SJCRH30 (cell line): ENCODE results near the gene DNTTIP2. TPM values are rescaled to one million over a fixed set of nuclear protein-coding genes. Genes with fewer than 3 reads are reported as not detected.
"Not testable (repeated sequence)": the region's sequence is repeated elsewhere in the genome, so short reads cannot be mapped to it uniquely, and the experiment has no call there.

Experiments used
- DNase-seq, 2 experiments: peaks; one replicate each; pipeline ENCODE4 v3.0.0-alpha.2; 2015 to 2020
- H3K27ac ChIP-seq: fragments of 250-450 bp; sonication (Bioruptor Pico); 2 replicates; pipeline ENCODE4 v1.5.1; 2020; ENCODE audit warnings: mild to moderate bottlenecking, moderate library complexity
- H3K27me3 ChIP-seq: fragments of 250-450 bp; sonication (Bioruptor Pico); 2 replicates; pipeline ENCODE4 v1.5.1; 2020; ENCODE audit warnings: mild to moderate bottlenecking, moderate library complexity
- H3K36me3 ChIP-seq: fragments of 250-450 bp; sonication (Bioruptor Pico); 2 replicates; pipeline ENCODE4 v1.5.1; 2020; ENCODE audit warnings: mild to moderate bottlenecking, moderate library complexity
- H3K4me1 ChIP-seq: fragments of 250-450 bp; sonication (Bioruptor Pico); 2 replicates; pipeline ENCODE4 v1.5.1; 2020; ENCODE audit warnings: mild to moderate bottlenecking, moderate library complexity
- H3K4me3 ChIP-seq: fragments of 250-450 bp; sonication (Bioruptor Pico); 2 replicates; pipeline ENCODE4 v1.5.1; 2020; ENCODE audit warnings: mild to moderate bottlenecking, moderate library complexity
- H3K9me3 ChIP-seq: fragments of 250-450 bp; sonication (Bioruptor Pico); replicated peaks from 2 replicates; pipeline ENCODE4 v1.5.1; 2020; ENCODE audit warnings: mild to moderate bottlenecking, moderate library complexity
- total RNA-seq: library from RNA; depleted of rRNA; stranded (reverse); fragments of >200 nt; shearing (Covaris generic); gene quantifications from 2 replicates; pipeline ENCODE4 v1.2.3, GENCODE V29; 2014

The DNTTIP2 gene
- total RNA-seq, 1 experiment from 2014 or later = 79.8 TPM

DNA sequence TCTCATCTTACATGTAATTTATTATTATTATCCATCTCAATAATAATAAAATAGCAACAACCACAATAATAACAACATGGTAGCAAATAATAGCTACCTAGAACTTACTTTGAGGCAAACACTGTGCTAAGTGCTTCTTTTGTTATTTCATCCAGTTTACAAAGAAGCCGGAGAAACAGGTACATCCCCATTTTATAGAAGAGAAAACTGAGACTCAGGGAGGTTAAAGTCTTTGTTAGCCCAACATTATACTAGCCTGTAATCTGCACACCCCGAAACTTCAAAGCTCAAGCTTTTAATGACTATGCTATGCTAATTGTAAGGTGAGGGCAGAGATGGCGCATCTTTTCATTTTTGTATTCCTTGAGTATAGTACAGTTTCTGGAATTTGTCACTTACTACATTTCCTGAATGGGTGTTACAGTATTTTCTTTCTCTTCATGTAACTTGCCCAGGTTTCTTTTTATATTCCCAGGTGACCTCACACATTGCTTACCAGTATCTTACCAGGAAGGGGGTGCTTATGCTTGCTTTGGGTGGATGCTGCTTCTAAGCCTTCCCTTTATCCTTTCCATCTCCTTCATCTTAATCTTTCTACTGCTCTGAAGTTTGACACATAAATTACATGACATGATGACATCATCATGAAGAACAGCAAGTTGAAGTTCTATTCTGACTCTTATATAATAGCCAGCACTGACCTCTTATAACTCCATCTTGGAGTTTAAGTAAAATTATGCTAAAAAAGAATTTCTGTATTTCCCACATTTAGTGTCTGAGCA, 21.9 kb upstream of the DNTTIP2 start:
- Histone ChIP-seq H3K27me3 (no peaks in the 10 kb centered on the region), H3K27ac (no peak overlapping the region), H3K4me1 (no peaks in the 10 kb centered on the region), H3K4me3 (no peak overlapping the region), H3K36me3 (peaks cover 4% of the 10 kb centered on the region), H3K9me3 (no peaks in the 10 kb centered on the region)
- no peak for DNase-seq

DNA sequence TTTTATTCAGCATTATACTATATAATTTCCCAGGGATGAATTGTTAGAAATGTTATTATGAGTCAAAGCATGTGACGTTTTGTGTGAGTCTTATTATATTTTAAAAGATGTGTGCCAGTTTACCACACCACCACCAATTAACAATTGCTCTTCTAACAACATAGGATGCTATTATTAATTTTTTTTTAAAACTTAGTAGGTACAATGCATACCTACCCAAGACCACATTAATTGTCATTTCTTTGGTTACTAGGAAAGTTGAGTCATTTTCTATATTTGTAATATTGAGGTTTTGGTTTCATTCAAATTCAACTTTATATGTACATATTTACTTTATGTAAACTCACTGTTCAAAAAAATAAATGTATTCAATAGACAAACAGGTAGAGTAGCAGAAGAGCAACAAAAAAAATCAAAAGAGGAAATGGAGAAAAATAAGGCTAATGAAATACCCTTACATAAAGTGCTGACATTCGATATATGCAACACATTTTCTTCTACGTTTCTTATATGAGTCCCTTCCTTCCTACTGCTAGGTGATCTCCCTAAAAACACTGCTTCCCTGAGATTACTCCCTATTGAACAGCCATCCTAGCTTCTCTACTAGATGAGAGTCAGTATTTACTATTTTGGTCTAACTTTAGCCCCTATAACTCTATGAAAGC, 20.7 kb upstream of the DNTTIP2 start:
- Histone ChIP-seq H3K36me3 (peaks cover 4% of the 10 kb centered on the region), H3K27me3 (no peaks in the 10 kb centered on the region), H3K9me3 (no peaks in the 10 kb centered on the region), H3K4me3 (no peak overlapping the region), H3K27ac (no peak overlapping the region), H3K4me1 (no peaks in the 10 kb centered on the region)
- DNase-seq = no peak

DNA sequence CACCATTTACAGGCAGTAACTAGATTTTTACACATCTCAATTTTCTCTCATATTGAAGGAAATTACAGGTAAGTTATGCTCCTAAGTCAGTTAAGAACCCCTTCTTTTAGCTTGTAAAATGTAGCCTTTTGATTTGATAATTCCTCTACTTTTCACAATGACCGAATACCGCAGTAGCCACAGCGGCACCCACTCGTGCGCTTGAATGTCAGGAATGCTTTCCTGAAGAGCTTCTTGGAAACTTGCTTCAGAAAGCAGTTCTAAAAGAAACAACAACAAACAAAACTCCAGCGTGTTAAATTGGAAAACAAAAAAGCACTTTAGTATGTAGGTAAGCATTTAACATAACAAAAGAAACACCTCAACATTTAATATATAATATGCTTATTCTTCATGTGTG, 9.9 kb upstream of the DNTTIP2 start:
- DNase-seq = no peak
- Histone ChIP-seq H3K4me1 (peaks cover 19% of the 10 kb centered on the region), H3K27ac (no peak overlapping the region), H3K36me3 (peaks cover 4% of the 10 kb centered on the region), H3K9me3 (no peaks in the 10 kb centered on the region), H3K4me3 (no peak overlapping the region), H3K27me3 (no peaks in the 10 kb centered on the region)

DNA sequence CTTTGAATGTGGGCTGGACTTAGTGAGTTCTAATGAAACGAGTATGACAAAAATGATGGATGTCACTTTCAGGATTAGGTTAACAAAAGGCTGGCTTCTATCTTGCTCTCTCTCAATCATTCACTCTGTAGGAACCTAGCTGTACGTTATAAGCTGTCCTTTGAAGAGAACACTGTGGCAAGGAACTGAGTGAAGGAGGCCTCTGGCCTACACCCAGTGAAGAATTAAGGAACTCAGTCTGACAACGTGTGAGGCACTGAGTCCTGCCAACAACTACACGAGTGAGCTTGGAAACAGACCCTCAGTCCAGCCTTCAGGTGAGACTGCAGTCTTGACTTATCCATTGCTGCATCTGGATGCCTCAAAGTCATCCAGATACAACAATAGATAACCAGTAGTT, 3.3 kb upstream of the DNTTIP2 start:
- H3K4me1 ChIP-seq = no peaks in the 10 kb centered on the region
- H3K36me3 ChIP-seq = peaks cover 5% of the 10 kb centered on the region

DNA sequence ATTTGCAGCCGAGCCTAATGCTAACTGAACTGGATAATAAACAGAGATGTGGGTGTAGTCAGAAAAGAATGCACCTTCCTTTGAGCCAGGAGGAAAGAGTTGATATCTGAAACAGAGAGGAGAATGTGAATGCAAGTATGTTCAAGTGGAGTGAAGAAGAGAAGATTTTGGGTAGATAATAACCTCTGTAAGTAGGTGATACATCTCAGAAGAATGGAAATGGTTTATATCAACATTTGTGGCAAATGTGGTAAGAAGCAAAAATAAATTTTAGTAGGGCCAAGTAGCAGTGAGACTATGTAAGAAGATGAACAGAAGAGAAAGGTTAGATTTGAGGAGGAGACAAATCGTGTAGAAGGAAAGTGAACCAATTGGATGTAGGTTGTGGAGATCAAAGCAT, 1.7 kb upstream of the DNTTIP2 start:
- H3K4me1 ChIP-seq = no peaks in the 10 kb centered on the region
- no peak for DNase-seq
- no peak overlapping the region for H3K27ac ChIP-seq

More for the DNA sequence above, 3.3 kb upstream of the DNTTIP2 start:
- Histone ChIP-seq H3K27me3 (no peaks in the 10 kb centered on the region), H3K4me3 (no peak overlapping the region), H3K27ac (no peak overlapping the region), H3K9me3 (no peaks in the 10 kb centered on the region)
- no peak for DNase-seq

DNA sequence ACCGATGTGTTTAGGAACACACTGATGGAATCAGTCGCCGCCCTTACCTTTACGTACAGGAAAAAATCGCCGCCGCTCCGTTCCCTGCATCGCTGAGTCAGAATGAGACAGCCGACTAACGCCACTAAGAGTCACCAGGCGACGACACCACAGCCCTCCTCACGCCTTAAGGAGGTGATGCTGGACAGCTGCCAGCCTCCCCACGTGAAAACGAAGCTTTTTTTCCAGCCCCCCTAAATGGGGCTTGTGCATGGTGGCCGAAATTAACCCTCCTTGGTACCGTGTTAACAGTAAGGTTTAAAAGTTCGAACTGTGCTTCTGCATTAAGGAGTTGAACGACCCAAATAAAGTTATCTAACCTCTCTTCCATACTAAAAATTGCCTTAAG, 511 bp downstream of the DNTTIP2 start:
- Histone ChIP-seq H3K27me3 (no peaks in the 10 kb centered on the region), H3K4me1 (no peaks in the 10 kb centered on the region), H3K36me3 (peaks cover 36% of the 10 kb centered on the region), H3K27ac (peak overlapping the region; percentile 83), H3K9me3 (no peaks in the 10 kb centered on the region), H3K4me3 (peak overlapping the region; percentile 81)
- DNase-seq = peak in 1 of 2 experiments; percentile 7

More for the DNA sequence above, 1.7 kb upstream of the DNTTIP2 start:
- H3K27me3 ChIP-seq = no peaks in the 10 kb centered on the region
- peaks cover 18% of the 10 kb centered on the region for H3K36me3 ChIP-seq
- no peaks in the 10 kb centered on the region for H3K9me3 ChIP-seq
- H3K4me3 ChIP-seq = no peak overlapping the region

DNA sequence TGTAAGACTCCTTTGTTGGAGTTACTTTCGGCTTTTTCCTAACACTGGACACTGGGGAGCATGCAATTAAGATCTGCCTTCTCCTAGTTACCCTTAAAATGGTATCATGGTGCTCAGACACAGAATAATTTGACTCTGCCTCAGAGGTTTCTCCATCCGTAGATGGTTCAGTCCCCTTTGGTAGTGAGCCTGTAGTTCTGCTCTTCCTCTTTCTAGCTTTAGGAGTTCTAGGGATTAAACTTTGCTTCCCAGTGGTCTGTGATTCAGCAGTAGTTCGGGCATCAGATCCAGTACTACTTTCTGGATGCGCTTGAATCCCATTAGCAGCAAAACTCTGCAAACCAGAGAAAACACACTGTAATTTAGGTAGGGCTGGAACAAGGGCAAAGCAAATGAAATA, 1.5 kb downstream of the DNTTIP2 start:
- Histone ChIP-seq H3K4me1 (no peaks in the 10 kb centered on the region), H3K27ac (no peak overlapping the region), H3K4me3 (no peak overlapping the region), H3K27me3 (no peaks in the 10 kb centered on the region), H3K9me3 (no peaks in the 10 kb centered on the region), H3K36me3 (peaks cover 45% of the 10 kb centered on the region)
- no peak for DNase-seq

DNA sequence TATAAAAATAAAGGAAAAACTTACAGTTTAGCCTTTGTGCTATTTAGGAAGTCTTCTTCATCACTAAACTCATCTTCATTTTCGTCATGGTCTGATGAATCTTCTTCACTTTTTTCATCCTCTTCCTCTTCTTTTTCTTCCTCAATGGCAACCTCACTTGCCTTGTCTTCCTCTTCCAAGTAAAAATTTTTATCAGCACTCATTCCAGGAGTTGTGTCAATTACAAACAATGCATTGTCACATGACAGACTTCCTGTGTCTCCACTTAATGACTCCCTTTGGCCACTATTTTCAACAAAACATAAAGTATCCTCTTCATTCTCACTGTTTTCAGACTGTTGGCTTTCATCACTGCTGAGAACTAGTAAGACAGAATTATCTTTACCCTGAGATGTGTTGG, 2.8 kb downstream of the DNTTIP2 start:
- DNase-seq = no peak
- H3K27me3 ChIP-seq = no peaks in the 10 kb centered on the region
- peaks cover 58% of the 10 kb centered on the region for H3K36me3 ChIP-seq
- H3K27ac ChIP-seq = no peak overlapping the region
- H3K9me3 ChIP-seq = no peaks in the 10 kb centered on the region
- no peaks in the 10 kb centered on the region for H3K4me1 ChIP-seq
- no peak overlapping the region for H3K4me3 ChIP-seq

DNA sequence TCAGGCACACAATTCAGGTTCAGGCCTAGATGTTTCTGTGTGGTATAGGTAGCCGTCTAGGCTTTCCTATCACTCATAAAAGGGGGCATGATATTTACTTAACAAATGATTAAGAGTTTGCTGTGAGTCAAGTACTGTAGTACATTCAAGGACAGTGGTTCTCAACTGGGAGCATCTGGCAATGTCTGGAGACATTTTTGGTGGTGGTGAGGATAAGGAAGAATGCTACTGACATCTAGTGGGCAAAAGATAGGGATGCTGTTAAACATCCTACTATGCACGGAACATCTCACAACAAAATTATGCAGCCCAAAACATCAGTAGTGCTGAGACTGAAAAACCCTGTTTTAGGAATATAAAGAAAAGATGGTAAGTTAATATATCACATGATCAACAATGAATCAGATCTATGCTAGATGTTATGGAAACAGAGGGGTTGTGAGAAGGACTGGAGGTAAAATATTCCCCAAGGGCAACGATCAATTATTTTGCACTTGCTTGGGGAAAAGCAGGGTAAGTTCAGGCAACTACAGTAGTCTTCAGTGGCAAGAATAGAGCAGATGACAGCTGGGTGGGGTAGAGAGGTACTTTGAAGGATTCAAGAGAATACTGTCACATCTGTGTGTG, 4.9 kb downstream of the DNTTIP2 start:
- Histone ChIP-seq H3K27ac (no peak overlapping the region), H3K4me3 (no peak overlapping the region), H3K27me3 (no peaks in the 10 kb centered on the region), H3K4me1 (no peaks in the 10 kb centered on the region), H3K36me3 (peaks cover 79% of the 10 kb centered on the region), H3K9me3 (no peaks in the 10 kb centered on the region)
- DNase-seq = peak; percentile 13 to 43

DNA sequence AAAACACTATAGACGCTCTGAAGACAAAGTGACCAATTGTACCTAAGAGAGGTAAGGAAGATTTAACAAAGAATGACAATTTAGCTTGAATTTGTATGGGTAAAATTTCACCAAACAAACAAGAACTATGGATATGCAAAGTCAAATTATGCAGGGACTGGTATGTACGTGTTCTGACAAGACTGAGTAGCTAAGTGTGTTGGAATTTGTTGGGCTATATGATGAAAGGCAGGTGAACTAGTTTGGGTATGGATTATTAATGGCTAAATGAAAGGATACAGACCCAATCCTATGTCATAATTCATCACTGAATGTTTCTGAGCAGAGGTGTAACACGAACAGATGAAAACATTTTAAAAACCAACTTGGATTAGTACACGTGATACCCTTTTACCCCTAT, 7.6 kb downstream of the DNTTIP2 start:
- Histone ChIP-seq H3K27ac (no peak overlapping the region), H3K36me3 (peaks cover 81% of the 10 kb centered on the region), H3K27me3 (no peaks in the 10 kb centered on the region), H3K9me3 (no peaks in the 10 kb centered on the region), H3K4me1 (no peaks in the 10 kb centered on the region), H3K4me3 (no peak overlapping the region)
- DNase-seq = no peak

DNA sequence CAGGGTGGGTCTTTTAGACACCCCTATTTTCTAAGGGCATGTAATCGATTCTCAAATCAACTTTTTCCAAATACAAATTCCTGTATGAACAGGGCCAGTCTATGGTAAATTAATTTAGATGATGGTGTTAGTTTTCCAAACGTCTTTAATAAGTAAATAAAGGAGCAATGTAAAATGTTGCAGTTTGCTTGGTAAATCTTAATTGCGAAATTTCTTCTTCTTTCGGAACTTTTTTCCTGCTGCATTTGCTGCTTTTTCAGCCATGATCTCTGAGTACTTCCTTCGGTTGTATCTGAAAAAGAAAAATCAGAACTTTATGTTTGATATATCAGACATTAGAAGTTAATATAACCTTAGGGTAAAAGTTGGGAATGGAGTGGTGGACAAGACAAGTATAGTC, 9.4 kb downstream of the DNTTIP2 start:
- H3K36me3 ChIP-seq = peaks cover 71% of the 10 kb centered on the region
- no peak overlapping the region for H3K4me3 ChIP-seq
- no peaks in the 10 kb centered on the region for H3K27me3 ChIP-seq
- H3K9me3 ChIP-seq = no peaks in the 10 kb centered on the region
- no peak for DNase-seq
- no peaks in the 10 kb centered on the region for H3K4me1 ChIP-seq
- H3K27ac ChIP-seq = no peak overlapping the region

DNA sequence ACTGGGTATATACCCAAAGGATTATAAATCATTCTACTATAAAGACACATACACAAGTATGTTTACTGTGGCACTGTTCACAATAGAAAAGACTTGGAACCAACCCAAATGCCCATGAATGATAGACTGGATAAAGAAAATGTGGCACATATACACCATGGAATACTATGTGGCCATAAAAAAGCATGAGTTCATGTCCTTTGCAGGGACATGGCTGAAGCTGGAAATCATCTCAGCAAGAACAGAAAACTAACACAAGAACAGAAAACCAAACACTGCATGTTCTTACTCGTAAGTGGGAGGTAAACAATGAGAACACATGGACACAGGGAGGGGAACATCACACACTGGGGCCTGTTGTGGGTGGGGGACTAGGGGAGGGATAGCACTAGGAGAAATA, 10.5 kb downstream of the DNTTIP2 start:
- not testable (repeated sequence) for H3K27me3 ChIP-seq, DNase-seq, H3K9me3 ChIP-seq, H3K27ac ChIP-seq, H3K4me1 ChIP-seq, H3K4me3 ChIP-seq
- H3K36me3 ChIP-seq = peaks cover 60% of the 10 kb centered on the region

DNA sequence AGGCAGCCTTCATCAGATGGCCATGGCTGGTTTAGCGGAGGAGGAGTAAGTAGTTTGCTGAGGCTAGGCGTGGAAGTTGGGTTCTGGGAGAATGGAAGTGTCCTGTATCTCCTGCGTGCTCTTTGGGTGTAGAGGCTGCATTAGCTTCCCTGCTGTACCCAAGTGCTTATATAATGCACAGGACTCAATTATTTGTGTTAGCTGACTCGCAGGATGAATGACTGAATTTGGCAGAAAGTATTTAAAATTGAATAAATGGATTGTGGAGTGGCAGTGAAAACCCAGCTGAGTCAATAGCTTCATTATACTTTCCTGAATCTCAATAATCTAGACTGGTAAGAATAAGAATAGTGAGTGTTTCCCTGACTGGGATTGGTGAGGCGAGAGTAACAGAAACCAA, 13.8 kb downstream of the DNTTIP2 start:
- Histone ChIP-seq H3K4me1 (no peaks in the 10 kb centered on the region), H3K27me3 (no peaks in the 10 kb centered on the region), H3K4me3 (no peak overlapping the region), H3K36me3 (peaks cover 28% of the 10 kb centered on the region), H3K27ac (no peak overlapping the region), H3K9me3 (peaks cover 4% of the 10 kb centered on the region)
- no peak for DNase-seq

DNA sequence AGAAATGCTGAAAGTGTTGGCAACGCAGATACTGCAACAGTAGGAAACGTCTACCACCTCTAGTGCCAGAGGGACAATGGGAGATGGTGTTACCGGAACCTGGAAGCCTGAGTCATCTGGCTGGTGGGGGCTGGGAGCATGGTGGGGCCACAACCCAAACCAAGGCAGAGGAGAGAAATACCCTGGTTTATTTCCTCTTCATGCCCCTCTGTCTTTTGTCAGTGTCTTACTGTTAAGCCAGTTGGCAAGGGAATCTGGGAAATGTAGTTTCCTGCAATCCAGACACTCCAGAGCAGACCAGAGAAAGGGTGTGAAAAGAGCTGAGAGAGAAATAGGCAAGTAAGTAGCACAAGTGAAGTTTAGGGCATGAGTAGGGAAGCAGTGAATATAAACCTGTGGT, 14.8 kb downstream of the DNTTIP2 start:
- Histone ChIP-seq H3K27me3 (no peaks in the 10 kb centered on the region), H3K9me3 (peaks cover 4% of the 10 kb centered on the region), H3K36me3 (peaks cover 17% of the 10 kb centered on the region), H3K4me1 (no peaks in the 10 kb centered on the region), H3K4me3 (no peak overlapping the region), H3K27ac (no peak overlapping the region)
- DNase-seq = no peak

DNA sequence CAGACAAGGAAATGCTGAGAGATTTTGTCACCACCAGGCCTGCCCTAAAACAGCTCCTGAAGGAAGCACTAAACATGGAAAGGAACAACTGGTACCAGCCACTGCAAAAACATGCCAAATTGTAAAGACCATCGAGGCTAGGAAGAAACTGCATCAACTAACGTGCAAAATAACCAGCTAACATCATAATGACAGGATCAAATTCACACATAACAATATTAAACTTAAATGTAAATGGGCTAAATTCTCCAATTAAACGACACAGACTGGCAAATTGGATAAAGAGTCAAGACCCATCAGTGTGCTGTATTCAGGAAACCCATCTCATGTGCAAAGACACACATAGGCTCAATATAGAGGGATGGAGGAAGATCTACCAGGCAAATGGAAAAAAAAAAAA, 21.4 kb downstream of the DNTTIP2 start:
- DNase-seq, H3K27me3 ChIP-seq, H3K4me1 ChIP-seq, H3K4me3 ChIP-seq, H3K36me3 ChIP-seq, H3K9me3 ChIP-seq, H3K27ac ChIP-seq: not testable (repeated sequence)
